Measurements from ENCODE around the gene FNDC3B.

Gene FNDC3B

GRCh38 chr3:172030181-172030580 is 9.2 kb upstream of the FNDC3B start:
- no peak overlapping the region for H3K9ac ChIP-seq (ENCODE audit: low read length)
- H4K20me1 ChIP-seq (ENCODE audit: insufficient read depth, low read length): no peaks in the 10 kb centered on the region
- H3K4me3 ChIP-seq (ENCODE audit: low read length): no peak overlapping the region
- no peaks in the 10 kb centered on the region for H3K9me3 ChIP-seq (ENCODE audit: insufficient read depth, low read length)
- H2AFZ ChIP-seq (ENCODE audit: low read depth, low read length): no peak overlapping the region
- H3K4me2 ChIP-seq (ENCODE audit: low read length): no peak overlapping the region
- peaks cover 12% of the 10 kb centered on the region for H3K4me1 ChIP-seq (ENCODE audit: low read length)
- H3K27me3 ChIP-seq (ENCODE audit: low read depth, low read length): no peaks in the 10 kb centered on the region
- H3K27ac ChIP-seq (ENCODE audit: low read length): no peak overlapping the region
- no peaks in the 10 kb centered on the region for H3K36me3 ChIP-seq (replicated peaks; ENCODE audit: low read depth, low read length)
- TF ChIP-seq EZH2phosphoT487 (IDR thresholded peaks at IDR 0.05; ENCODE audit: low read depth) (no peak), CTCF (IDR thresholded peaks at IDR 0.05; ENCODE audit: low read depth, low read length) (no peak)
- H3K79me2 ChIP-seq (ENCODE audit: low read length): no peaks in the 10 kb centered on the region

GRCh38 chr3:172031996-172032395 is 7.4 kb upstream of the FNDC3B start:
- TF ChIP-seq CTCF (IDR thresholded peaks at IDR 0.05; ENCODE audit: low read depth, low read length) (no peak), EZH2phosphoT487 (IDR thresholded peaks at IDR 0.05; ENCODE audit: low read depth) (no peak)
- H3K27me3 ChIP-seq (ENCODE audit: low read depth, low read length): no peaks in the 10 kb centered on the region
- H2AFZ ChIP-seq (ENCODE audit: low read depth, low read length): no peak overlapping the region
- H3K4me3 ChIP-seq (ENCODE audit: low read length): no peak overlapping the region
- no peaks in the 10 kb centered on the region for H3K9me3 ChIP-seq (ENCODE audit: insufficient read depth, low read length)
- no peak overlapping the region for H3K27ac ChIP-seq (ENCODE audit: low read length)
- H4K20me1 ChIP-seq (ENCODE audit: insufficient read depth, low read length): no peaks in the 10 kb centered on the region
- no peak overlapping the region for H3K4me2 ChIP-seq (ENCODE audit: low read length)
- H3K36me3 ChIP-seq (replicated peaks; ENCODE audit: low read depth, low read length): no peaks in the 10 kb centered on the region
- peaks cover 30% of the 10 kb centered on the region for H3K4me1 ChIP-seq (ENCODE audit: low read length)
- H3K9ac ChIP-seq (ENCODE audit: low read length): no peak overlapping the region
- no peaks in the 10 kb centered on the region for H3K79me2 ChIP-seq (ENCODE audit: low read length)

DNA sequence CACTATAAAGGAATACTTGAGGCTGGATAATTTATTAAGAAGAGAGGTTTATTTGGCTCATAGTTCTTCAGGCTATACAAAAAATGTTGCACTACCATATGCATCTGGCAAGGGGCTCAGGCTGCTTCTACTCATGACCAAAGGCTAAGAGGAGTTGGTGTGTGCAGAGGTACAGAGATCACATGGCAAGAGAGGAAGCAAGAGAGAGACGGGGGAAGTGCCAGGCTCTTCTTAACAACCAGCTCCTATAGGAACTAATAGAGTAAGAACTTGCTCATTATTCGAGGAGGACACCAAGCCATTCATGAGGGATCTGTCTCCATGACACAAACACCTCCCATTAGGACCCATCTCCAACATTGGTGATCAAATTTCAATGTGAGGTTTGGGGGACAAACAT is 6.0 kb upstream of the FNDC3B start:
- peaks cover 35% of the 10 kb centered on the region for H3K4me1 ChIP-seq (ENCODE audit: low read length)
- TF ChIP-seq CTCF (IDR thresholded peaks at IDR 0.05; ENCODE audit: low read depth, low read length): no peak
- no peak for TF ChIP-seq EZH2phosphoT487 (IDR thresholded peaks at IDR 0.05; ENCODE audit: low read depth)
- no peak overlapping the region for H2AFZ ChIP-seq (ENCODE audit: low read depth, low read length)
- no peaks in the 10 kb centered on the region for H3K79me2 ChIP-seq (ENCODE audit: low read length)
- 0 out of 2 replicates have a peak, but pooled peaks cover 3% of the 10 kb centered on the region for H3K27me3 ChIP-seq (ENCODE audit: low read depth, low read length)
- no peak overlapping the region for H3K4me2 ChIP-seq (ENCODE audit: low read length)
- H4K20me1 ChIP-seq (ENCODE audit: insufficient read depth, low read length): no peaks in the 10 kb centered on the region
- no peaks in the 10 kb centered on the region for H3K36me3 ChIP-seq (replicated peaks; ENCODE audit: low read depth, low read length)
- H3K4me3 ChIP-seq (ENCODE audit: low read length): no peak overlapping the region
- H3K27ac ChIP-seq (ENCODE audit: low read length): no peak overlapping the region
- H3K9me3 ChIP-seq (ENCODE audit: insufficient read depth, low read length): no peaks in the 10 kb centered on the region
- no peak overlapping the region for H3K9ac ChIP-seq (ENCODE audit: low read length)

DNA sequence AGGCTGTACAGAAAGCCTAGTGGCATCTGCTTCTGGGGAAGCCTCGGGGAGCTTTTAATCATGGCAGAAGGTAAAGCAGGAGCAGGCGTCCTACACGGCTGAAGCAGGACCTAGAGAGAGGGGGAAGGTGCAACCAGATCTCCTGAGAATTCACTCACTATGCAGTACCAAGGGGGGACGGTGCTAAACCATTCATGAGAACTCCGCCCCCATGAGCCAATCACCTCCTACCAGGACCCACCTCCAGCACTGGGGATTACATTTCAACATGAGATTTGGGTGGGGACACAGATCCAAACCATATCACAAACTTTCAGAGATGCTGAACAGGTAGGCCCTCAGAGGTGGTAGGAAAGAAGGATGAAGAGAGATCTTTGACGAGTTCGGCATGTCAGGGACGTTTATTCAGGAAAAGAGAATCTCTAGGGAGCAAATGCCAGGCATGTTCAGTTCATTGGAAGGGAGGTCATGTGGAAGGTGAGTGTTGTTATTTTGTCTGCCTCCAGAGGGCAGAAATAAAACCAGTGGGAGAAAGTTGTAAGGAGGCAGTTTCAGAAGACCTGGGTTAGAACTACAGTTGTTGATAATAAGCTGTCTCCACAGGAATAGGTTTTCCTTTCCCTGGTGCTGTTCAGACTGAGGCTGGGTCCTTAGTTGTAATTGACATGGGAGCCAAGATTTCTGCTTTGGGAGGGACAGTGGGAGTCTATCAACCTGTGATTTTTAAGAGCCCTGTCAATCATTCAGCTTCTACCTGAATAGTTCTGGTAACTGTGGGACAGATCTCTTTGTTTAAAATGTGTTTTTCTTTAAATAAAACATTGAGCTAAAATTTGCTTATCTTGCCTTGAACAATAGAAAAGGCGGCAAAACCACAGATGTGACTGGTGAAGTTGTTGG is 4.3 kb upstream of the FNDC3B start:
- H3K4me3 ChIP-seq (ENCODE audit: low read length): no peak overlapping the region
- no peak overlapping the region for H3K9ac ChIP-seq (ENCODE audit: low read length)
- H4K20me1 ChIP-seq (ENCODE audit: insufficient read depth, low read length): no peaks in the 10 kb centered on the region
- peaks cover 5% of the 10 kb centered on the region; the same call in 1 of the 2 replicates for H3K79me2 ChIP-seq (ENCODE audit: low read length)
- no peaks in the 10 kb centered on the region for H3K9me3 ChIP-seq (ENCODE audit: insufficient read depth, low read length)
- no peak overlapping the region for H3K27ac ChIP-seq (ENCODE audit: low read length)
- TF ChIP-seq CTCF (IDR thresholded peaks at IDR 0.05; ENCODE audit: low read depth, low read length): peak; percentile 42
- no peak for TF ChIP-seq EZH2phosphoT487 (IDR thresholded peaks at IDR 0.05; ENCODE audit: low read depth)
- no peaks in the 10 kb centered on the region for H3K36me3 ChIP-seq (replicated peaks; ENCODE audit: low read depth, low read length)
- H3K4me1 ChIP-seq (ENCODE audit: low read length): peaks cover 31% of the 10 kb centered on the region
- no peak overlapping the region for H3K4me2 ChIP-seq (ENCODE audit: low read length)
- H3K27me3 ChIP-seq (ENCODE audit: low read depth, low read length): 0 out of 2 replicates have a peak, but pooled peaks cover 5% of the 10 kb centered on the region
- H2AFZ ChIP-seq (ENCODE audit: low read depth, low read length): no peak overlapping the region

All from OCI-LY3 (cell line).